Measurements from ENCODE around the gene RNU7-1.

RNU7-1 gene

GRCh38 chr12:6965026-6965661 is 21.5 kb downstream of the RNU7-1 start:
- peak; percentile 91 for DNase-seq (ENCODE audit: low spot score)

DNA sequence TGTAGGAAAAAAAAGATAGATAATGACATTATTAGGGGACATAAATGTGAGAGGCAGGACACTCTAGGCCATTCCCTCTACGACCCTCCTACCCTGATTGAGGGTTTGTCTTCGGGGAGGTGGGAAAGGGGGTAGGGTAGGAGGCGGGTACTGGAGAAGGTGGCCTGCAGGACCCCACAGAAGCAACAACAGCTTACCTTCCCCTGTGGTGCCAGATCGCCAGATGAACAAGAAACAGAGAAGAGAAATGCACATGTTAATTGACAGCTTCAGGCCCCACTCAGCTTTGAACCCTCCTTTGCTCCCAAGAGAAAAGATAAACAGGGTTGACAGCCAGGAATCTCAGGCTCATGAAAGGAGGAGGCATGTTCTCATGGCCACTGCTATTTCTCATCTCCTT is 22.1 kb downstream of the RNU7-1 start:
- DNase-seq (ENCODE audit: low spot score) = no peak

DNA sequence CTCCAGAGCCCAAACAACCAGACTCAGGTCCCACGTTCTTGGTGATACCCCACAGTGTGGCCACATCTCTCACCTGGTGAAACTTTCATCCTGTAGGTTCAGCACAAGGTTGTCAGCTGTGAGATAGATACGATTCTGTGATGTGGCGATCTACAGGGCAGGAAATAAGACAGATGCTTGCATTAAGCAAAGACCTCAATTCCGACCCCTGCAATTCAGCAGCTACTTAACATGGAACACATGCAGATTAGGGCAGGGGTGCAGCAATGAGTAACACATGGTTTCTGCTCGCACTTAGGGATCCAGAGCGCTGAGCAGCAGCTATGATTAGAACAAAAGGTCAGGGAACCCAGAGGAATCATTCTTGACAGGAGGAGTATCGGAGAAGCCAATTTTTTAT is 22.7 kb downstream of the RNU7-1 start:
- no peak for DNase-seq (ENCODE audit: low spot score)

DNA sequence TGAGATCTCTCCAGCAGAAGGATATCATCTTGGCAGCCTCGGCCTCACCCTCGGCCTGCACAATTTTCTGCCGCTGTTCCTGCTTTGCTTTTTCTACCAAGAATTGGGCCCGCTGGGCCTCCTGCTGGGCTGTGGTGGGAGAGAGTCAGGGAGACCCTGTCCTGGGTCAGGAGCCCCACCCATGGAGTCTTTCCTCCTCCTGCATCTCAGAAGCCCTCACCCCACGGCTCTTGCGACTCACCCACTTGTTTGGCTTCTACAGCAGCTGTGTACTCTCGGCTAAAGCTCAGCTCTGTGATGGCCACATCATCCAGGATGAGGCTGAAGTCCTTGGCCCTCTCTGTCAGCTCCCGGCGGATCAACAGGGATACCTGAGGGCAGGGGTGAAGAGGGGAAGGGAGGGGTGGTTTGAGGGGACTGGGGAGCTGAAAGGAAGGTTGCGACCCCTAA is 24.1 kb downstream of the RNU7-1 start:
- DNase-seq (ENCODE audit: low spot score) = no peak

- no peak for DNase-seq (ENCODE audit: low spot score)
Measured at GRCh38 chr12:6968426-6968825, 24.8 kb downstream of the RNU7-1 start.

- no peak for DNase-seq (ENCODE audit: low spot score)
Measured at GRCh38 chr12:6970096-6970527, 26.5 kb downstream of the RNU7-1 start.

- no peak for DNase-seq (ENCODE audit: low spot score)
Measured at GRCh38 chr12:6974180-6974579, 30.6 kb downstream of the RNU7-1 start.

DNA sequence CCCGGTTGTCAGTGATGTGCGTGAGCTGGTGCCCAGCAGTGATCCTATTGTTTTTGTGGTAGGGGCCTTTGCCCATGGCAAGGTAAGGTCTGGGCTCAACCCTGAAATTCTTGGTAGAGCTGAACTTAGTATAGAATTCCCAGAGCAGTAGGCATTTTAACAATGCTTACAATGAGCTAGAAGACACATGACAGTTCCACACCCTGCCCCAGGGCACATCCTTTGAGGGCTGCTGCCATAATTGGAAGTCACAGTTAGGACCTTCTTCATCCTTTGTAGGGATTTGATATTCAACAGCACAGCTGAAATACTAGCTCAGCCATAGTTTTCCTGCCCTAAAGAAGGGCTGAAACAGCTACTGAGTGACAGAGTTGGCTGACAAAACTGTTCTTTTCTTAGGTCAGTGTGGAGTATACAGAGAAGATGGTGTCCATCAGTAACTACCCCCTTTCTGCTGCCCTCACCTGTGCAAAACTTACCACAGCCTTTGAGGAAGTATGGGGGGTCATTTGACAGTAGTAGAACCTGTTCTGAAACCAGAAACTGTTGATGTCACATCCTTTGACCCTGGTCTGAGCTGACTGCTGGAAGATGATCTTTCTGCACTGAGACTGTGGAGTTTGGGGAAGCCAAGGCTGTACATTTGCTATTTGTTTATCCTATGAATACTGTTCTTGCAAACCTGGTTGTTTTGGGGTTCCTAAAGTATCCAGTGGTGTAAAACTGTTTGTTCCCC is 31.8 kb downstream of the RNU7-1 start:
- no peak for DNase-seq (ENCODE audit: low spot score)

- no peak for DNase-seq (ENCODE audit: low spot score)
Measured at GRCh38 chr12:6977653-6978052, 34.0 kb downstream of the RNU7-1 start.

- no peak for DNase-seq (ENCODE audit: low spot score)
Measured at GRCh38 chr12:6978188-6978587, 34.6 kb downstream of the RNU7-1 start.

GRCh38 chr12:6978611-6979011 is 35.0 kb downstream of the RNU7-1 start:
- no peak for DNase-seq (ENCODE audit: low spot score)

DNA sequence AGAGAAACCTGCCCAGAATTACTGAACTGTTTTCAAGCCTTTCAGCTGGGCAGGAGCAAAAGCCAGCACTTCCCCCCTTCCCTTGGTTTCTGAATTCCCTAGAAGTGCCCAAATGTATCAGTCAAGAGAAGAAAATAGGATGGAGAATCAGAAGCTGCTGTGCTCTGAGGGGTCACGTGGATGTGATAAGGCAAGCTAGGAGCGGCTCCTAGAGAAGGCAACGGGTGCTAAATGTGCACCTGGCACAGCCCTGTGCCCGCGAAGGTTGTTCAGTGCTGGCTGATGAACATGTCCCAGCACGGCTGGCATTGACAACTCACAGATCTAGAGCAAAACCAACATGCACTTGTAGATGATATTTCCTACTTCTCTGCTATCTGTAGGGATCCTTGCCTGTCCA is 35.4 kb downstream of the RNU7-1 start:
- DNase-seq (ENCODE audit: low spot score) = no peak

DNA sequence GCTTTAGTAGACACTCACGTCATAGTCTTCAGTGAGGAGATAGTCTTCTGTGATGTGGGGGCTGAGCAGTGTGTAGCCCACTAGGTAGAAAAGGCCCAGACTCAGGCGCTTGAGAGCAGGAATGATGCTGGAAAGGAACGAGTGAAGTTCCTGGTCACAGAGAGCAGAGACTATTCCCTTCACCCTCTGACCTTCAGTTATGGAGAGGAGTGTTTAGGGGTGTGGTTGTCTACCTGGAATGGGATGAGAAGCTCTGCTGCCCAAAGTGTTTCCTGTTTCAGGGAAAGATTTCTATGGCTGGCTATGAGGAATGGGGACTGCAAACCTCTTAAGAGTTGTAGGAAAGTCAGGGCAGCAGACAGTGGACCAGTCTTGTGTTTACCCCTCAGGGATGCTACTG is 35.8 kb downstream of the RNU7-1 start:
- DNase-seq (ENCODE audit: low spot score) = no peak

DNA sequence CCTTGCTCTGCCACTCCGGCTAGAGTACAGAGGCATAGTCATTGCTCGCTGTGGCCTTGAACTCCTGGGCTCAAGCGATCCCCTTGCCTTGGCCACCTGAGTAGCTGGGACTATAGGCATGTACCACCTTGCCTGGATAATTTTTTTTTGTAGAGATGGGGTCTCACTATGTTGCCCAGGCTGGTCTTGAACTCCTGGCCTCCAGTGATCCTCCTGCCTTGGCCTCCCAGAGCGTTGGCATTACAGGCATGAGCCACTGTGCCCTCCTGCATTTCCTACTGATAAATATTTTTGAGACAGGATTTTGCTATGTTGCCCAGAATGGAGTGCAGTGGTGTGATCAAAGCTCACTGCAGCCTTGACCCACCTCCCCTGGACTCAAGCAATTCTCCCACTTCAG is 36.5 kb downstream of the RNU7-1 start:
- DNase-seq (ENCODE audit: low spot score) = no peak

DNA sequence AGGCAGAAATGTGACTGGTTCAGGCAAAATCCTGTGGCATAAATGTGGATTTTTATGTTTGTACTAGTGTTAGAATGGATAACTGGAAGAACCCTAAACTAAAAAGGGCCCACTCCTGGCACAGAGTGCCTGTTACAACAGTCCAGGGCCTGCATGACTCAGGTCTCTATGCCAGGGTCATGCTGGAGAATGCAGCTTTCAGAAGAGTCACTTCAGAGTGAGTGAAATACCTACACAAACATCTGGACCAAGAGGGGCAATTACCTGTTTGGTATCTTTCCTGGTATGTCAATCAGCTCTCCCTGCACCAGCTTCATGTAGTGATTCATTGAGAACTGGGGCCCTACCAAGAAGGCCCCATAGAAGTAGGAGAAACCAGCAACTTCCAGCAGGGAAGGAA is 37.1 kb downstream of the RNU7-1 start:
- no peak for DNase-seq (ENCODE audit: low spot score)

DNA sequence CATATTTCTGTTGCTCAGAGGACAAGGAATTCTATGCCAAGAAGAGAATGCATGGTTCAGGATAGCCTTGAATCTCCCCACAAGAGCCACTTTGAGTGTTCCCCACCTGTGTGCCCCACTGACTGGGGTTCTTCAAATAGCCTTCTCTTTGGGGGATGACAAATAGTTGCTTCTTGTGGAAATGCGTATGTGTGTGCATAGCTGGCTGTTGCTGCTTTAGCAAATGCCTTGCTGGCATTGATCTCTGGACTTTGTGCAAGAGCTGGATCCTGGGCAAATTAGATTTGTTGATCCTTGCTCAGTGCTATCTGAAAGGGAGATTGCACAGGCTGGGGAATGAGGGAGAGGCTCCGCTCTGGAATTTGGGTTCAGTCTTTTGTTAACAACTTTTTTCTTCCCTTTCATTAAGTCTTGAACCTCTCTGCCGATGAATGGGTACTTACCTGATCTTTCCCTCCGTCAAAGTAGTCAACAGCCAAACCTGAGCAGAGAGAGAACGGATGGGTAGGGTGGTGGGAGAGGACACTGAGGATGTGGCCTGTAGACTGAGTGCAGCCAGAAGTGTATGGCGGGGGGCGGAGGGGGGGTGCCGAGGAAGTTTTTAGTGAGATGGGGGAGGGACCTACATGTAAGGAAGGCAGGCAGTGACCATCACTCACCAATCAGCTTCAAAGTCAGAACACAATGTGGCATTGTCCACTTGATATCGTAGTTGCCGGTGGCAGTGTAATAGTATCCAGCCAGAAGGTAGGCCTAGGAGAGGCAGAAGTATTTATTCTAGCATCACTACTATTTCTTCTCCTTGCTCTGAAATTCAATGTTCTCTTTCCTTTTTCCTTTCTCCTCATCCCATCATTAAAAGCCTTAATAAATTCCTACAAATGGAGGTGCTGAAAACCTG is 37.8 kb downstream of the RNU7-1 start:
- no peak for DNase-seq (ENCODE audit: low spot score)

DNA sequence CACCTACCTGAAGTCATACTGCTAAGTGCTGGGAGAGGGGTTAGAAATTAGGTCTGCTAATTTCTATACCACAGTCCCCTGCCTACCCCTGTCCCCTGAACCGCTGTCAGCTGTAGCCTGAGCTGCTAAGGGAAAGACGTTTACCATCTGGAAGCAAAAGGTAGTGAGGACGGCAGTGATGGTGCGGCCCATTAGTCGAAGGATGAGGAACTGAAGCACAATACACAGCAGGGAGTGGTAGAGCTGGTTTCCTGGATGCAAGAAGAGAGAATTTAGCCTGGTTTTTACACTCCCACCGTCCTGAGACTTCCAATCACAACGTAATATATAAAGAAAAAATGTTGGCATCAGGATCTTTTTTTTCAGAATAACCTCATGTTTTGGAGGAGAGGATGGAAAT is 38.9 kb downstream of the RNU7-1 start:
- no peak for DNase-seq (ENCODE audit: low spot score)

DNA sequence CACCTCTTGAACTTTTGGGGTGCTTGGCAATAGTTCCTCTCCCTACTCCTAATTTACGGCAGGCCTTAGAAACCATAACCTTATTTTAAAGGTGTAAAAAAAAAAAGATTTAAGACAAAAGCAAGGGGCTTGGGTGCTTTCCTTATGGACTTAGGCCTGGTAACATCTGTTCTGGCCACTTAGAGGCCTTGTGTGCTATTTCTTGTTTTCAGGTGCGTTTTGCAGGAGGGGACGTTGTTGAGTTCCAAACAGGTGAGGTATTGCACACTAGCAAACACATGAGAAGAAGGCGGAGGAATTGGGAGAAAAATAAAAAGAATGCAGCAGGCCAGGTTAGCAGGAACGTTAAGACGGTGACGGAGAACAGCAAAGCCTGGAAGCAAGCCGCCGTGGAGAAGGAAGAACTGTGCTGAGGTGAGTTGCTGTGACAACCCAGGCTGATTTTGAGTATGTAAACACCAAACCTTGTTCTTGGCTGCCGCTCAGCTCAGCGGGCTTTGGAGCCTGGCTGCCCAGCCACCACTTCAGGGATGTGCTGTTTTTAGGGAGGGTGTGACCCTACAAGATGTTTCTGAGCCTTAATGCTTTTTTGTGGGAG is 44.4 kb downstream of the RNU7-1 start:
- DNase-seq (ENCODE audit: low spot score) = no peak

All from CD4-positive, alpha-beta T cell treated with Interleukin-6 at 100 ng/mL for 8 hours (primary cell).